ENCODE results near the gene ISL1. TPM values are rescaled to one million over a fixed set of nuclear protein-coding genes. Genes with fewer than 3 reads are reported as not detected.

ISL1 gene
- total and polyA plus RNA-seq, 2 of the 13 experiments (the other 11 are each of a cell fraction or from before 2014, with no cell fraction given), result not detected

DNA sequence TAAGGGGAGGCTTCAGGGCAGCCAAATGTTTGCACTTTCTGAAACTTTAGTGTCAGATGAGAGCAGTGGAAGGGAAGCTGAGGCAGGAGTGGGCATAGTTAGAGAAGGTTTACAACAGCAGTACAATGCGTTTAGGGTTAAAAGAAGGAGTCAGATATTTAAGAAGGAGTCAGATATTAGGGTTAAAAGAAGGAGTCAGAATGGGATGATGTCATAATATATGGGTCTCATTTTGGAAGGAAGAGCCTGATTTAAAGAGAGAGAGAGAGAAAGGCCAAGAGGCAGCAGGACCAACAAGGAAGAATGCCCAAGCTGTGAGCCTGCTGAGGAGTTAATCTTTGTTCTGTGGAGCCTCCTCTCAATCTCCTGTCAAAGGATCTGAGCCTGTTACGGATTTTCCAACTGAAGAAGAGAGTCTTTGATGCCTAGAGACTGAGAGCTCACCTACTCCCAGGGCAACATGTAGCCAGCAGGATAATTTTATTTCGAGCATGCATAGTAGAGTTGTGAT is 9.5 kb downstream of the ISL1 start (continued):
- TF ChIP-seq RARG (CRISPR knock-in tag; IDR thresholded peaks at IDR 0.05; ENCODE audit: low read depth), result no peak

DNA sequence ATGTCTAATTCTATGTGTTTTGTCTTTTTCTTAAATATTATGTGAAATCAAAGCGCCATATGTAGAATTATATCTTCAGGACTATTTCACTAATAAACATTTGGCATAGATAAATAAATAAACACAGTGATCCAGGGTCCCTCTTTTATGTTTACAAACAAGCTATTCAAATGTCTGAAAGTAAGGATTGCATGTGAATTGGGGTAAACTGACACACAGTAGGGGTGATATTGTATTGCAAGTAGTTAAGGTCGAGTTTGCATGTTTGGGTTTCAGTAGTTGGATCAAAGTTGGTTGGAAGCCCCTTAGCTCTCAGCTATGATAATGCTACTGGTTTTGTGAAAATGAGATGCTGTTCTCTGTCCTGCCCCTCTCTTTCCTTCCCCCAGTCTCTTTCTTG is 11.4 kb downstream of the ISL1 start:
- 2% methylated on average over 2 of the region's 2 CpGs for WGBS (ENCODE audit: low lambda C conversion rate)
- Histone ChIP-seq H3K9ac (ENCODE audit: insufficient read depth, low read depth, low read length) (no peak overlapping the region), H4K20me1 (ENCODE audit: insufficient read depth, low read length) (no peaks in the 10 kb centered on the region), H3K79me2 (ENCODE audit: insufficient read depth, low read length) (no peaks in the 10 kb centered on the region), H3K9me3 (ENCODE audit: low read length) (no peaks in the 10 kb centered on the region), H3K36me3 (replicated peaks in 1 of 2; ENCODE audit: control insufficient read depth in 1 of 2, insufficient read depth in 2 of 2, low read length in 2 of 2) (no peaks in the 10 kb centered on the region), H3K4me1 (ENCODE audit: insufficient read depth, low read length) (no peaks in the 10 kb centered on the region), H3K27me3 (ENCODE audit: control insufficient read depth in 1 of 2, insufficient read depth in 2 of 2, low read length in 2 of 2) (peaks cover 1 to 23% of the 10 kb centered on the region in 2 experiments; a peak in 4 of 5 replicates), H3K4me2 (ENCODE audit: low read depth, low read length) (no peak overlapping the region), H3K27ac (ENCODE audit: extremely low read length, insufficient read depth, low read length) (no peak overlapping the region), H2AFZ (ENCODE audit: low read length) (no peak overlapping the region), H3K4me3 (replicated peaks in 1 of 3; ENCODE audit: insufficient read depth in 1 of 3, low read depth in 2 of 3, low read length in 3 of 3) (no peak overlapping the region)
- no TSS peak for BruUV-seq (replicated peaks)
- in situ Hi-C loops (cut with HindIII; ENCODE audit: extremely low pct_ligation_motif_present, low pct_unique_long_range_greater_than_20kb) (loop anchor here (25.0 kb wide), 2 partner anchors 618 to 1268 kb away; no protein-coding TSS in a partner anchor), intact Hi-C loops (cut with micrococcal nuclease; ENCODE audit: unreplicated experiment) (no loop called here)
- ChIA-PET POLR2A (no interaction called here), CTCF (ENCODE audit: low intra/inter-chr PET ratio, low total read pairs) (no interaction called here)
- no peak for ATAC-seq
- no peak for DNase-seq (ENCODE audit: low spot score)
- FAIRE-seq, result no peak
- TF ChIP-seq NFKB2 (CRISPR knock-in tag; IDR thresholded peaks at IDR 0.05; ENCODE audit: borderline replicate concordance) (no peak), RARG (CRISPR knock-in tag; IDR thresholded peaks at IDR 0.05; ENCODE audit: low read depth) (no peak), ZFP37 (CRISPR knock-in tag; IDR thresholded peaks at IDR 0.05; ENCODE audit: borderline replicate concordance) (no peak), MIER2 (CRISPR knock-in tag; IDR thresholded peaks at IDR 0.05) (no peak), ZNF232 (CRISPR knock-in tag; IDR thresholded peaks at IDR 0.05; ENCODE audit: borderline replicate concordance) (no peak), DR1 (CRISPR knock-in tag; IDR thresholded peaks at IDR 0.05) (no peak), TBL1XR1 (IDR thresholded peaks at IDR 0.05; ENCODE audit: borderline replicate concordance, low read length, partially characterized antibody) (no peak), SRF (IDR thresholded peaks at IDR 0.05; ENCODE audit: low read depth, low read length) (no peak), GLI4 (CRISPR knock-in tag; IDR thresholded peaks at IDR 0.05; ENCODE audit: borderline replicate concordance) (no peak), RFXANK (CRISPR knock-in tag; IDR thresholded peaks at IDR 0.05) (no peak), JUNB (CRISPR knock-in tag; IDR thresholded peaks at IDR 0.05; ENCODE audit: borderline replicate concordance) (no peak)
- TF ChIP-seq, protein P1, sequence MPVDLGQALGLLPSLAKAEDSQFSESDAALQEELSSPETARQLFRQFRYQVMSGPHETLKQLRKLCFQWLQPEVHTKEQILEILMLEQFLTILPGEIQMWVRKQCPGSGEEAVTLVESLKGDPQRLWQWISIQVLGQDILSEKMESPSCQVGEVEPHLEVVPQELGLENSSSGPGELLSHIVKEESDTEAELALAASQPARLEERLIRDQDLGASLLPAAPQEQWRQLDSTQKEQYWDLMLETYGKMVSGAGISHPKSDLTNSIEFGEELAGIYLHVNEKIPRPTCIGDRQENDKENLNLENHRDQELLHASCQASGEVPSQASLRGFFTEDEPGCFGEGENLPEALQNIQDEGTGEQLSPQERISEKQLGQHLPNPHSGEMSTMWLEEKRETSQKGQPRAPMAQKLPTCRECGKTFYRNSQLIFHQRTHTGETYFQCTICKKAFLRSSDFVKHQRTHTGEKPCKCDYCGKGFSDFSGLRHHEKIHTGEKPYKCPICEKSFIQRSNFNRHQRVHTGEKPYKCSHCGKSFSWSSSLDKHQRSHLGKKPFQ (CRISPR knock-in tag; IDR thresholded peaks at IDR 0.05; ENCODE audit: insufficient replicate concordance), result no peak
- TF ChIP-seq, protein P2, sequence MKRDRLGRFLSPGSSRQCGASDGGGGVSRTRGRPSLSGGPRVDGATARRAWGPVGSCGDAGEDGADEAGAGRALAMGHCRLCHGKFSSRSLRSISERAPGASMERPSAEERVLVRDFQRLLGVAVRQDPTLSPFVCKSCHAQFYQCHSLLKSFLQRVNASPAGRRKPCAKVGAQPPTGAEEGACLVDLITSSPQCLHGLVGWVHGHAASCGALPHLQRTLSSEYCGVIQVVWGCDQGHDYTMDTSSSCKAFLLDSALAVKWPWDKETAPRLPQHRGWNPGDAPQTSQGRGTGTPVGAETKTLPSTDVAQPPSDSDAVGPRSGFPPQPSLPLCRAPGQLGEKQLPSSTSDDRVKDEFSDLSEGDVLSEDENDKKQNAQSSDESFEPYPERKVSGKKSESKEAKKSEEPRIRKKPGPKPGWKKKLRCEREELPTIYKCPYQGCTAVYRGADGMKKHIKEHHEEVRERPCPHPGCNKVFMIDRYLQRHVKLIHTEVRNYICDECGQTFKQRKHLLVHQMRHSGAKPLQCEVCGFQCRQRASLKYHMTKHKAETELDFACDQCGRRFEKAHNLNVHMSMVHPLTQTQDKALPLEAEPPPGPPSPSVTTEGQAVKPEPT (CRISPR knock-in tag; IDR thresholded peaks at IDR 0.05; ENCODE audit: low read depth), result no peak
- TF ChIP-seq, protein P3, sequence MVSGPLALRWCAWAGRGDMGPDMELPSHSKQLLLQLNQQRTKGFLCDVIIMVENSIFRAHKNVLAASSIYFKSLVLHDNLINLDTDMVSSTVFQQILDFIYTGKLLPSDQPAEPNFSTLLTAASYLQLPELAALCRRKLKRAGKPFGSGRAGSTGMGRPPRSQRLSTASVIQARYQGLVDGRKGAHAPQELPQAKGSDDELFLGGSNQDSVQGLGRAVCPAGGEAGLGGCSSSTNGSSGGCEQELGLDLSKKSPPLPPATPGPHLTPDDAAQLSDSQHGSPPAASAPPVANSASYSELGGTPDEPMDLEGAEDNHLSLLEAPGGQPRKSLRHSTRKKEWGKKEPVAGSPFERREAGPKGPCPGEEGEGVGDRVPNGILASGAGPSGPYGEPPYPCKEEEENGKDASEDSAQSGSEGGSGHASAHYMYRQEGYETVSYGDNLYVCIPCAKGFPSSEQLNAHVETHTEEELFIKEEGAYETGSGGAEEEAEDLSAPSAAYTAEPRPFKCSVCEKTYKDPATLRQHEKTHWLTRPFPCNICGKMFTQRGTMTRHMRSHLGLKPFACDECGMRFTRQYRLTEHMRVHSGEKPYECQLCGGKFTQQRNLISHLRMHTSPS (CRISPR knock-in tag; IDR thresholded peaks at IDR 0.05; ENCODE audit: low read depth), result no peak
- TF ChIP-seq, protein P4, sequence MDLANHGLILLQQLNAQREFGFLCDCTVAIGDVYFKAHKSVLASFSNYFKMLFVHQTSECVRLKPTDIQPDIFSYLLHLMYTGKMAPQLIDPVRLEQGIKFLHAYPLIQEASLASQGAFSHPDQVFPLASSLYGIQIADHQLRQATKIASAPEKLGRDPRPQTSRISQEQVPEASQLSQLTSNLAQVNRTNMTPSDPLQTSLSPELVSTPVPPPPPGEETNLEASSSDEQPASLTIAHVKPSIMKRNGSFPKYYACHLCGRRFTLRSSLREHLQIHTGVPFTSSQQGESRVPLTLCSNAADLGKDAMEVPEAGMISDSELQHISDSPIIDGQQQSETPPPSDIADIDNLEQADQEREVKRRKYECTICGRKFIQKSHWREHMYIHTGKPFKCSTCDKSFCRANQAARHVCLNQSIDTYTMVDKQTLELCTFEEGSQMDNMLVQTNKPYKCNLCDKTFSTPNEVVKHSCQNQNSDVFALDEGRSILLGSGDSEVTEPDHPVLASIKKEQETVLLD (CRISPR knock-in tag; IDR thresholded peaks at IDR 0.05; ENCODE audit: low read depth), result no peak
